H4 (cell line): ENCODE results near the gene RHOT2. TPM values are rescaled to one million over a fixed set of nuclear protein-coding genes. Genes with fewer than 3 reads are reported as not detected.
A peak's percentile ranks its signal among the peaks of the same experiment; 100 is the strongest.

Experiments
- DNase-seq: peaks from one replicate; pipeline ENCODE4 v3.0.0-alpha.2; 2015; ENCODE audit warnings: low spot score
- total RNA-seq: library from RNA; depleted of rRNA; stranded (reverse); fragments of >200 nt; shearing (Covaris generic); gene quantifications from 2 replicates; pipeline ENCODE4 v1.2.3, GENCODE V29; 2014

The RHOT2 gene
- total RNA-seq, 1 experiment from 2014 or later, result 6.5 TPM

GRCh38 chr16:714079-714478 lies 46.1 kb downstream of the RHOT2 start:
- DNase-seq, result no peak

GRCh38 chr16:714558-715476 lies 46.9 kb downstream of the RHOT2 start, which contains the start of gene METRN:
TSS of gene METRN (plus strand) at chr16:715118. CDS start at chr16:715290, 172 bp downstream.
- peak; percentile 44 for DNase-seq

GRCh38 chr16:715477-716199 lies 47.7 kb downstream of the RHOT2 start:
- no peak for DNase-seq

GRCh38 chr16:716200-716568 lies 48.3 kb downstream of the RHOT2 start:
- no peak for DNase-seq

- no peak for DNase-seq
These were observed 48.9 kb downstream of the RHOT2 start for GRCh38 chr16:716768-717325.

- no peak for DNase-seq
These were observed 49.7 kb downstream of the RHOT2 start for GRCh38 chr16:717450-718245.

GRCh38 chr16:718389-718788 lies 50.5 kb downstream of the RHOT2 start:
- no peak for DNase-seq

- no peak for DNase-seq
These were observed 51.0 kb downstream of the RHOT2 start for GRCh38 chr16:718922-719321.

- DNase-seq, result no peak
These were observed 52.0 kb downstream of the RHOT2 start for GRCh38 chr16:719815-720446.

GRCh38 chr16:720447-720989 lies 52.6 kb downstream of the RHOT2 start:
- DNase-seq, result peak; percentile 60

GRCh38 chr16:720990-721764 lies 53.2 kb downstream of the RHOT2 start, which contains the start of gene ANTKMT:
TSS of gene ANTKMT (plus strand) at chr16:721146. CDS start at chr16:721275, 129 bp downstream.
- peak; percentile 65 for DNase-seq

GRCh38 chr16:721765-722540 lies 54.0 kb downstream of the RHOT2 start:
- DNase-seq, result no peak

- DNase-seq, result no peak
These were observed 55.1 kb downstream of the RHOT2 start for GRCh38 chr16:722835-723633.

- no peak for DNase-seq
These were observed 55.8 kb downstream of the RHOT2 start for GRCh38 chr16:723695-724094.
